ENCODE results near the gene PNPLA3. TPM values are rescaled to one million over a fixed set of nuclear protein-coding genes. Genes with fewer than 3 reads are reported as not detected.

PNPLA3 gene, protein sequence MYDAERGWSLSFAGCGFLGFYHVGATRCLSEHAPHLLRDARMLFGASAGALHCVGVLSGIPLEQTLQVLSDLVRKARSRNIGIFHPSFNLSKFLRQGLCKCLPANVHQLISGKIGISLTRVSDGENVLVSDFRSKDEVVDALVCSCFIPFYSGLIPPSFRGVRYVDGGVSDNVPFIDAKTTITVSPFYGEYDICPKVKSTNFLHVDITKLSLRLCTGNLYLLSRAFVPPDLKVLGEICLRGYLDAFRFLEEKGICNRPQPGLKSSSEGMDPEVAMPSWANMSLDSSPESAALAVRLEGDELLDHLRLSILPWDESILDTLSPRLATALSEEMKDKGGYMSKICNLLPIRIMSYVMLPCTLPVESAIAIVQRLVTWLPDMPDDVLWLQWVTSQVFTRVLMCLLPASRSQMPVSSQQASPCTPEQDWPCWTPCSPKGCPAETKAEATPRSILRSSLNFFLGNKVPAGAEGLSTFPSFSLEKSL
- total RNA-seq, result 25.0 and 34.5 TPM in 2 replicates
- 28.4 TPM for polyA plus RNA-seq (2012)

- peak; percentile 93 for DNase-seq (ENCODE audit: low read depth)
Measured at GRCh38 chr22:43923631-43924464, at the start of gene PNPLA3. Gene PNPLA3 (plus strand): TSS chr22:43923805. CDS start chr22:43923912, 107 bp downstream.

GRCh38 chr22:43876866-43877509, 46.6 kb upstream of the PNPLA3 start:
- DNase-seq (ENCODE audit: low read depth), result no peak

GRCh38 chr22:43878079-43878795, 45.4 kb upstream of the PNPLA3 start:
- DNase-seq (ENCODE audit: low read depth), result no peak

DNA sequence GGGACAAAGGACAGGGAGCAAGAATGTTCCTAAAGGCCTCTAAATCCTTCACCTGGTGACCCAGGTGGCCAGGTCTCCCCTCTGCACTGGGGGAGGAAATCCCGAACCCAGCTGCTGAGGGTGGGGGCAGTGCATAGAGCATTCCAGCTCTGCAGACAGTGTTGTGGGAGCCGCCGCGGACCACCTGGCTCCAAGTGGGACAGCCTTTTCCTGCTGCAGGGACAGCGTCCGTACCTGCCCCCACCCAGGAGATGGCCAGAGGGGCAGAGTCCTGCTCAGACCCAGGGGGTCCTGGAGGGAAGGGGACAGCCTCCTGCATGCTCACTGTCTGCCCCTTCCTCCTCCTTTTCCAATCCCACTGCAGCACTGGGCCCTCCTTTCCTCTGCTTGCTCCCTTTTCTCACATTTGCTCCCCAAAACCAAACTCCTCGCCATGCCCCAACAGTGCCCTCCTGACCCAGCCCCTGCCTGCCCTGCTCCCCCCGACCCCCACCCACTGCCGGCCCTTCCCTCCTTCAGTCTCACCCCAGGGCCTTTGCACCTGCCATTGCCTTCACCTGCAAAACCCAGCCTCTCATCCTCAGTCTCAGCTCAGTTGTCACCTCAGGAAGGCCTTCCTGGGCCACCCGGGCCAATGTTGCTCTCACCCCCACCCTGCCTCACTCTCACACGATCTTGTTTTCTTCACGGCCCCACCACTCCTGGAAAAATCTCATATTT, 44.6 kb upstream of the PNPLA3 start:
- no peak for DNase-seq (ENCODE audit: low read depth)

- DNase-seq (ENCODE audit: low read depth), result no peak
Measured at GRCh38 chr22:43879901-43880540, 43.6 kb upstream of the PNPLA3 start.

DNA sequence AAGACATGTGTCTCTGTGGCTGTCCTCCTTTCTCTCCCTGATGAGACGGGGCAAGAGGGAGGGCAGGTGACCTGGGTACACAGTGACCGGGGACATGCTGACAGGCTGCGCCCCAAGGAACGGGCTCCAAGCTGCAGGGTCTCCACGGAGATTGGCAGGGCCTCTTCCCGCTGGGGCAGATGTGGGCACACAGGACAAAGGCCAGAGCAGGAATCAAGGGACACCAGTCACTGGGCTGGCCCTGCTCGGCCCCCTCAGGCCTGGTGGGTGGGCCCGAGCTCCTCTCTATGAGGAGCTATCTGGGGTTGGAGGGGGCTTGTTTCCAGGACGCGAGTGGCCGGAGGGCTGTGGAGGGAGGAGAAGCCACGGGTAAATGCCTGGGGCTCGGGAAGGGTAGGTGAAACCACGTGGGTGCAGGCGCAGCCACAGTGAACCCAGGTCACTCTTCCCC, 43.0 kb upstream of the PNPLA3 start:
- DNase-seq (ENCODE audit: low read depth), result no peak

GRCh38 chr22:43881091-43882061, 42.2 kb upstream of the PNPLA3 start:
- no peak for DNase-seq (ENCODE audit: low read depth)

DNA sequence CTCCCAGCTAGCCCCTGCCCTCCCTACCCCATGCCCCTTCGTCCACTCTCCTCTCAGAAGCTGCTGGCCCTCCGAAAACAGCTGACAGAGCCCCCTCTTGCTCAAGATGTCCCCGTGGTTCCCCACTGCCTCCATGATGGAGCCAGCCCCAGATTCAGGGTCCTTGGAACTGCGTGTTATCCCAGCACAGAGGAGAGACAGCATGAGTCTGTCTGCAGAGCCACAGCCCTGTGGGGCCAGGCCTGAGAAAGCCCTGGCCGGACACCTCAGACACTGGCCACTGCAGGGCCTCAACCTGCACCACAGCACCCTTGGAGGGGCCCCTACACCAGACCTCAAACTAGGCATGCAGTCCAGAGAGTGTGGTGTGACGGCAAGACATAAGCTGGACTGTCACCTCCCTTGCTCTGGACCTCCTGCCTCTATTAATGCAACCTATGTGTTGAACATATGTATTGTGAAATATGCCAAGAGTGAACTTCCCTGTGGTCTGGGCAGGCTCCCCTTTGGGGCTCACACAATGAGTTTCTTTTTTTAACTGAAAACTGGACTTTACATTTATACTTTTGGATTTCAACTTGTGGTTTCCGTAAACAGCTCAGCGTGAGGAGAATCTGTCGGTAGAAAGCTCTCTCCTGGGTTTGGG, 41.4 kb upstream of the PNPLA3 start:
- no peak for DNase-seq (ENCODE audit: low read depth)

GRCh38 chr22:43883012-43883661, 40.5 kb upstream of the PNPLA3 start:
- DNase-seq (ENCODE audit: low read depth), result peak; percentile 75

- DNase-seq (ENCODE audit: low read depth), result no peak
Measured at GRCh38 chr22:43883719-43884415, 39.7 kb upstream of the PNPLA3 start.

- peak; percentile 75 for DNase-seq (ENCODE audit: low read depth)
Measured at GRCh38 chr22:43884600-43885318, 38.8 kb upstream of the PNPLA3 start.

GRCh38 chr22:43885319-43885671, 38.3 kb upstream of the PNPLA3 start:
- DNase-seq (ENCODE audit: low read depth), result no peak

GRCh38 chr22:43885786-43886185, 37.8 kb upstream of the PNPLA3 start:
- DNase-seq (ENCODE audit: low read depth), result no peak

- DNase-seq (ENCODE audit: low read depth), result no peak
Measured at GRCh38 chr22:43886231-43886630, 37.4 kb upstream of the PNPLA3 start.

DNA sequence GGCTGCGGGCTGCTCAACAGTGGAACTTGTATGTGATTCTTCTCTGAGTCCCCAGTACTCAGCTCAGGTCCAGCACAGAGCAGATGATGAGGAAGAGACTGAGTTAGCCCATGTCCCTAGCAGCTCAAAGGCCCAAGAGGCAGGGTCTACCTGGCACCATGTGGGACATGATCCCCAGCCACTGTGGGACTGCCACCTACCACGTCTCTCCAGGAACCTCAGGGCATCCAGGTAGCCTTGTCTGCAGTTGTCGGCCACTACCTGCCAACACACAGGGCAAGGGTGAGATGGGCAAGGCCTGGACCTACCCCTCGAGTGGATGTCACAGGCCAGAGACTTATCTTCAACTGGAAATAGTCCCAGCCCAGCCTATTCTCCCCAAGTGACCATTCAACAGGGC, 36.2 kb upstream of the PNPLA3 start:
- DNase-seq (ENCODE audit: low read depth), result no peak

GRCh38 chr22:43888740-43889139, 34.9 kb upstream of the PNPLA3 start:
- no peak for DNase-seq (ENCODE audit: low read depth)
